Central memory CD8-positive, alpha-beta T cell (primary cell): ENCODE data around the gene C6orf132.
A peak's percentile ranks its signal among the peaks of the same experiment; 100 is the strongest.
"Not testable (repeated sequence)": the region's sequence is repeated elsewhere in the genome, so short reads cannot be mapped to it uniquely, and the experiment has no call there.

Experiments used
- ATAC-seq: fragments of 150-1000 bp; cut with Tn5 transposase; replicated peaks from 2 replicates; pipeline ENCODE4 v1.10.0; 2022; ENCODE audit warnings: mild to moderate bottlenecking, moderate FRiP score, moderate number of reproducible peaks; ENCODE audit not compliant: poor library complexity, severe bottlenecking; ENCODE audit errors: extremely low read depth
- DNase-seq, 2 donors: peaks; one replicate each; pipeline ENCODE4 v3.0.0; 2021; ENCODE audit warnings: low spot score in 2 of 2
- H3K27ac Mint-ChIP-seq: one replicate; pipeline ENCODE4 v1.8.0; 2022; ENCODE audit warnings: low read depth, mild to moderate bottlenecking, moderate library complexity, mixed read lengths
- H3K27me3 Mint-ChIP-seq: one replicate; pipeline ENCODE4 v1.8.0; 2022; ENCODE audit warnings: mixed read lengths
- H3K36me3 Mint-ChIP-seq: one replicate; pipeline ENCODE4 v1.8.0; 2022; ENCODE audit warnings: mild to moderate bottlenecking, moderate library complexity, mixed read lengths; ENCODE audit not compliant: insufficient read depth
- H3K4me1 Mint-ChIP-seq: one replicate; pipeline ENCODE4 v1.8.0; 2022; ENCODE audit warnings: mixed read lengths
- H3K4me3 Mint-ChIP-seq: one replicate; pipeline ENCODE4 v1.8.0; 2022; ENCODE audit warnings: mild to moderate bottlenecking, moderate library complexity, mixed read lengths
- H3K9me3 Mint-ChIP-seq: one replicate; pipeline ENCODE4 v1.8.0; 2022; ENCODE audit warnings: mixed read lengths

C6orf132 gene

GRCh38 chr6:42171813-42172581 is 29.6 kb upstream of the C6orf132 start:
- H3K9me3 Mint-ChIP-seq: no peaks in the 10 kb centered on the region
- H3K27me3 Mint-ChIP-seq: peaks cover 19% of the 10 kb centered on the region
- ATAC-seq (no peak), DNase-seq (no peak)
- H3K4me3 Mint-ChIP-seq: no peak overlapping the region
- H3K4me1 Mint-ChIP-seq: peaks cover under 1% of the 10 kb centered on the region
- H3K36me3 Mint-ChIP-seq: peaks cover 1% of the 10 kb centered on the region
- no peak overlapping the region for H3K27ac Mint-ChIP-seq

DNA sequence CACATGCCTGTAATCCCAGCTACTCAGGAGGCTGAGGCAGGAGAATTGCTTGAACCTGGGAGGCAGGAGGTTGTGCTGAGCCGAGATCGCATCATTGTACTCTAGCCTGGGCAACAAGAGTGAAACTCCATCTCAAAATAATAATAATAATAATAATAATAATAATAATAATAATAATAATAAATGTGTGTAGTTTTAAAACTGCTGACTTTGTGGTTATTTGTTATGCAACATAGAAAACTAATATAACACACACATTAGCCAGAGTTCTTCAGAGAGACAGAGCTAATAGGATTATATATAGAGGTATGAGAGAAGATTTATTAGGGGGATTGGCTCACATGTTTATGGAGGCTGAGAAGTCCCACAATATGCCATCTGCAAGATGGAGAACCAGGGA is 27.4 kb upstream of the C6orf132 start:
- peaks cover 23% of the 10 kb centered on the region for H3K27me3 Mint-ChIP-seq
- not testable (repeated sequence) for H3K36me3 Mint-ChIP-seq, DNase-seq, H3K4me3 Mint-ChIP-seq, H3K27ac Mint-ChIP-seq, H3K9me3 Mint-ChIP-seq, H3K4me1 Mint-ChIP-seq, ATAC-seq

GRCh38 chr6:42168650-42169049 is 26.2 kb upstream of the C6orf132 start:
- no peak for ATAC-seq
- Mint-ChIP-seq H3K27ac (no peak overlapping the region), H3K36me3 (no peaks in the 10 kb centered on the region), H3K4me1 (peaks cover 8% of the 10 kb centered on the region), H3K27me3 (peaks cover 28% of the 10 kb centered on the region), H3K4me3 (no peak overlapping the region), H3K9me3 (no peaks in the 10 kb centered on the region)
- DNase-seq: no peak

- peaks cover 8% of the 10 kb centered on the region for H3K4me1 Mint-ChIP-seq
- peaks cover 1% of the 10 kb centered on the region for H3K36me3 Mint-ChIP-seq
- H3K9me3 Mint-ChIP-seq: no peaks in the 10 kb centered on the region
- H3K27me3 Mint-ChIP-seq: peaks cover 35% of the 10 kb centered on the region
- DNase-seq: peak; percentile 65 to 78
- H3K4me3 Mint-ChIP-seq: no peak overlapping the region
- no peak overlapping the region for H3K27ac Mint-ChIP-seq
- ATAC-seq: peak; percentile 36
These were observed 24.2 kb upstream of the C6orf132 start for GRCh38 chr6:42166444-42167141.

GRCh38 chr6:42165016-42165415 is 22.6 kb upstream of the C6orf132 start:
- peaks cover 1% of the 10 kb centered on the region for H3K36me3 Mint-ChIP-seq
- H3K4me1 Mint-ChIP-seq: peaks cover 8% of the 10 kb centered on the region
- H3K27ac Mint-ChIP-seq: no peak overlapping the region
- no peak for DNase-seq
- no peak overlapping the region for H3K4me3 Mint-ChIP-seq
- H3K9me3 Mint-ChIP-seq: no peaks in the 10 kb centered on the region
- ATAC-seq: no peak
- H3K27me3 Mint-ChIP-seq: peaks cover 48% of the 10 kb centered on the region

DNA sequence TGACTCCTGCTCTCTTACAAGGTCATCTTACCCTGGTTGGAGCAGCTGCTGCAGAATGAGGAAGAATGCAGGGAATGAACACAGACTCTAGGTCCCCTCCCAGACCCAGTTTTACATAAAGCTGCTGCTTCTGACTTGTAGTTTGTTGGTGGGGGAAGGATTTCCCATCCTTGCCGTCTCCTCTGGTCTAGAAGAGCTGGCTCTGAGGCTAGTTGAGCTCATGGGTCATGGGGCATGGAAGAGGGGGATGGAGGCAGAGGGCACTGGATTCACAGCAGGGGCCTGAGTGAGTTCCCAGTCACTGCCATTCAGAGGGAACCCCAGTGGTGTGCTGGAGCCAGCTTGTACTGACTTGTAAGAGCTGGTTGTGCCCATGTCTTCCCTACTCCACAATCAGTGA is 21.6 kb upstream of the C6orf132 start:
- no peak overlapping the region for H3K4me3 Mint-ChIP-seq
- H3K27me3 Mint-ChIP-seq: peaks cover 48% of the 10 kb centered on the region
- no peak overlapping the region for H3K27ac Mint-ChIP-seq
- H3K4me1 Mint-ChIP-seq: peaks cover 8% of the 10 kb centered on the region
- H3K36me3 Mint-ChIP-seq: peaks cover 1% of the 10 kb centered on the region
- ATAC-seq (no peak), DNase-seq (no peak)
- no peaks in the 10 kb centered on the region for H3K9me3 Mint-ChIP-seq

- H3K27me3 Mint-ChIP-seq: peaks cover 39% of the 10 kb centered on the region
- H3K4me3 Mint-ChIP-seq: no peak overlapping the region
- no peak overlapping the region for H3K27ac Mint-ChIP-seq
- peaks cover 1% of the 10 kb centered on the region for H3K36me3 Mint-ChIP-seq
- ATAC-seq (no peak), DNase-seq (no peak)
- no peaks in the 10 kb centered on the region for H3K9me3 Mint-ChIP-seq
- peaks cover 8% of the 10 kb centered on the region for H3K4me1 Mint-ChIP-seq
These were observed 20.4 kb upstream of the C6orf132 start for GRCh38 chr6:42162812-42163211.

DNA sequence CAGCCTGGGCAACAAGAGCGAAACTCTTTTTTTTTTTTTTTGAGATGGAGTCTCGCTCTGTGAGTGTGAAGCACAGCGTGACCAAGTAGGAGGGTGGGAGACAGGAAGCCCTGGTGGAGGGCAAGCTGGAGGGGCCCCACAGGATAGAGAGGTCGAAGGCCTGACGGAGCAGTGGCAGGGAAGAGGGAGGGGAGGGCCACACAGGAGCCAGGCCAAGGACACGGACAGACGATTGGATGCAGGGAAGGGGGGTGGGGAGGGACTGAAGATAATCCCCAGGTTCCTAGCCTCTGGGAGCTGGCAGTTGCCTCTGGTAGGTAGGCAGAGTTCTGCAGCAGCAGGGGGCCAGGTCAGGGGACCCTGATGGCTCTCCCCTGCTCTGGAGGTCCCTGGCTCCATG is 20.0 kb upstream of the C6orf132 start:
- Mint-ChIP-seq H3K27me3 (peaks cover 39% of the 10 kb centered on the region), H3K4me1 (peaks cover 8% of the 10 kb centered on the region), H3K27ac (no peak overlapping the region), H3K9me3 (no peaks in the 10 kb centered on the region), H3K4me3 (no peak overlapping the region), H3K36me3 (peaks cover 1% of the 10 kb centered on the region)
- no peak for ATAC-seq
- no peak for DNase-seq

- Mint-ChIP-seq H3K36me3 (peaks cover 1% of the 10 kb centered on the region), H3K9me3 (no peaks in the 10 kb centered on the region), H3K4me3 (no peak overlapping the region), H3K27ac (no peak overlapping the region), H3K4me1 (no peaks in the 10 kb centered on the region), H3K27me3 (peaks cover 23% of the 10 kb centered on the region)
- DNase-seq (no peak), ATAC-seq (no peak)
These were observed 17.1 kb upstream of the C6orf132 start for GRCh38 chr6:42159431-42160024.

DNA sequence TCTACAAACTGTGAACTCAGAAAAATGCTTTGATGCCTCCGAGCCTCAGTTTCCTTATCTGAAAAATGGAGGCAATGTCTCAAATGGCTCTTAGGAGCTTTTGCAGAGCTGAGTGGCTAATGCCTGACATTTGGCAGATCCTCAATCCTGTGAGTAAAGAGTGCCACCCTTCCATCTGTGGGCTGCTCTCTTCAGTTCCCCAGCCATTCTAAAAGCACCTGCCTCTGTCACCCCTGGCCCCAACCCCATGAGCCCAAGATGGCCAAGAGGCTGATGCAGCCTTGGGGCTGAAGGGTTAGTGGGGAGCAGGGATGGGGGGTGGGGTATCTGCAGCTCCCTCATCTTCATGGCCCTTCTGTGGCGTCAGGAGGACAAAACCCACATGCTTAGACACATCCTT is 16.2 kb upstream of the C6orf132 start:
- Mint-ChIP-seq H3K27ac (no peak overlapping the region), H3K9me3 (no peaks in the 10 kb centered on the region), H3K36me3 (peaks cover 1% of the 10 kb centered on the region), H3K4me1 (no peaks in the 10 kb centered on the region), H3K4me3 (no peak overlapping the region), H3K27me3 (peaks cover 20% of the 10 kb centered on the region)
- DNase-seq (no peak), ATAC-seq (no peak)

DNA sequence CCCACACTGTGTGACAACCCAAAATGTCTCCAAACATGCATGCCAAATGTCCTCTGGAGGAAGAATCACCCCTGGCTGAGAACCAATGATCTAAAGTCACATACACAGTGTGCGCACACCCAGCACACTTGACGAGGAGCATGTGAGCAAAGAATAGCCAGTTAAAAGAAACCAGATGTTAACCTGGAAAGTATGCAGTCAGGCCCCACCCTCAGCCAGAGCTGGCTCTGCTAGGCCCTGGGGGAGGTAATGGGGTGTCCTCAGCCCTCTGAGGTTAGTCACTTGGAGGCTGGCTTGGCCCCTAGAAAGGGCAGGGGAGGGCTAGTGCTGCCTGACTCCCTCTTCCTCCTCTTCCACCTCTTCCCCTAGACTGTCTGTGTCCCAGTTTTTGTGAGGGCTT is 15.6 kb upstream of the C6orf132 start:
- H3K36me3 Mint-ChIP-seq: peaks cover under 1% of the 10 kb centered on the region
- H3K9me3 Mint-ChIP-seq: no peaks in the 10 kb centered on the region
- ATAC-seq (no peak), DNase-seq (no peak)
- H3K27ac Mint-ChIP-seq: no peak overlapping the region
- H3K27me3 Mint-ChIP-seq: peaks cover 20% of the 10 kb centered on the region
- H3K4me1 Mint-ChIP-seq: no peaks in the 10 kb centered on the region
- no peak overlapping the region for H3K4me3 Mint-ChIP-seq

DNA sequence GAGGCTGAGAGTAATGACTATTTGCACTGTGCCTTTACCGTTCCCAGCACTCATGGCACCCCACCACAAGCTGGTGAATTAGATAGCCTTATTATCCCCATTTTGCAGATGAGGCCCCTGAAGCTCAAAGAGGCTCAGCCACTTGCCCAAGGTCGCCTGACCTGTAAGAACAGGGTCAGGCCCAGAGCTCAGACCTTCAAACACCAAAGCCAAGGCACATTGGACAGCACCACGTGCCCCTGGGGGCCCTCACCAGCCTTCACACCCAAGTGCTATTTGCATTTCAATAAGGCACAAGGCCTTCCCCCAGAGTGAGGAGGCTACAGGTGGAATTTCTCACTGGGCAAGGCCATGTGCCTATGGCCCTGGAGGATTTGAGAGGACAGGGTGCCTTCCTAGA is 14.2 kb upstream of the C6orf132 start:
- Mint-ChIP-seq H3K4me3 (no peak overlapping the region), H3K27me3 (peaks cover 14% of the 10 kb centered on the region)

GRCh38 chr6:42155293-42155692 is 12.9 kb upstream of the C6orf132 start:
- DNase-seq (no peak), ATAC-seq (no peak)
- Mint-ChIP-seq H3K27me3 (peaks cover 3% of the 10 kb centered on the region), H3K36me3 (no peaks in the 10 kb centered on the region), H3K27ac (no peak overlapping the region), H3K4me3 (no peak overlapping the region), H3K9me3 (no peaks in the 10 kb centered on the region), H3K4me1 (no peaks in the 10 kb centered on the region)

More for the DNA sequence above, 14.2 kb upstream of the C6orf132 start:
- Mint-ChIP-seq H3K4me1 (no peaks in the 10 kb centered on the region), H3K9me3 (no peaks in the 10 kb centered on the region), H3K27ac (no peak overlapping the region), H3K36me3 (no peaks in the 10 kb centered on the region)
- ATAC-seq: no peak
- DNase-seq: no peak
